ENCODE data around the gene ENDOD1.

Gene ENDOD1

DNA sequence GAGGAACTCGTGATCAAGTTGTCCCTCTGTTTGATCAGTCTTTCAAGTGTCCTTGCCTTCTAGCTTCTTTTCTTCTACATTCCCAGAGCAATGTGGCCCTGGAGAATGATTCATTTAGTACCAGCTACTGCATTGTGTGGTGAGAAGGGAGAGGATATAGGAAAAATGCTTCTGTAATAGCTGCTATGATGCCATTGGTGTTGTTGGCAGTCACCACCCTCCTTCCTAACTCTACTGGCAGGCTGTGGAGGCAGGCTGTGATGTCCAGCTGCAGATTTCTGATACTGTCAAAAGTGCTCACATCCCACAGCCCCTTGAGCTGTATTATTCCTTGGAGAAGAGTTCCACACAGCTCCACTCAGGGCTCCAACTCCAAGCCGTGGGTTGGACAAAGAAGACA is 52.8 kb downstream of the ENDOD1 start:
- FAIRE-seq (no peak), DNase-seq (ENCODE audit: low spot score) (no peak)

- no peak for FAIRE-seq
- no peak for DNase-seq (ENCODE audit: low spot score)
Measured at GRCh38 chr11:95143106-95143681, 53.5 kb downstream of the ENDOD1 start.

DNA sequence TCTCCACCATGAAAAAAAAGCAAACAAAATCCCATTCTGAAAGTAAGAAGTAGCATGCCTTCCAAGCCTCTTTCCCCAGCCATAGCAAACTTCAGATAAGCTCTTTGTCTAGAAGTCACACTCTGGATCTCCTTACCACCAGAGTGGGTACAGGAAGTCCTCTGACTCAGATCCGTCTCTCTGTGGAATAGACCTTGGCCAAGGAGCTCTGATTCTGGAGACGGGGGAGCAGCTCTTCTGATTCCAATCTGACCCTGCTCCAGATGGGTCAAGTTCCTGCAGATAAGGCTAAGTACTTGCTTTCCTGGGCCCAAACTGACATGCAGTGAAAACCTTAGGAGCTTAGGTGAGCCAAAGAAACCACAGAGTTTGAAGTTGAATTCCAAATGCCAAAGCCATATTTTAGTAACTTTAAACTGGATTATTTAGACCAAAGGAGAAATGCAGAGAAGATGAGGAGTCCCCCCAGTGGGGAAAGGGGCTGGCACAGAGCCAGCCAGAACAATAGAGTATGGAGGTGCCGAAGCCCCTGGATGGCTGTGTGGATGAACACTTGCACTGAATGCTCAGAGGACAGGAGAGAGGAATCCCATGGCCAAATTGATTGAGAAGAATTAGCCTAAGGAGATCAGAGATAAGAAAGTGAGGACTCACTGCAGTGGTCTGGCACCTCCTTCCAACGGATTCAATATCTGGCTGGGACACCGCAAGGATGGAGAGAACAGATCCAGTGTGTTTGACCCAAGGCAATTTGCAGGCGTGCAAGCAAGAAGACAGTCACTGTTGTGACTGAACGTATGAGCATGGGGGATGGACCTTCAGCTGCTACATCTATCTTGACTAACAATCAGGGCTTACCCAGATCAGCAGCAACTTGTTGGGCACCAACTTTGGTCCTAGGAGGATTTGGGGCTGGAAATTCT is 54.9 kb downstream of the ENDOD1 start:
- DNase-seq (ENCODE audit: low spot score) (no peak), FAIRE-seq (no peak)

GRCh38 chr11:95145430-95146060 is 55.9 kb downstream of the ENDOD1 start:
- FAIRE-seq = no peak
- no peak for DNase-seq (ENCODE audit: low spot score)

- DNase-seq (ENCODE audit: low spot score) = peak; percentile 71
- peak; percentile 58 for FAIRE-seq
Measured at GRCh38 chr11:95147364-95147905, 57.8 kb downstream of the ENDOD1 start.

DNA sequence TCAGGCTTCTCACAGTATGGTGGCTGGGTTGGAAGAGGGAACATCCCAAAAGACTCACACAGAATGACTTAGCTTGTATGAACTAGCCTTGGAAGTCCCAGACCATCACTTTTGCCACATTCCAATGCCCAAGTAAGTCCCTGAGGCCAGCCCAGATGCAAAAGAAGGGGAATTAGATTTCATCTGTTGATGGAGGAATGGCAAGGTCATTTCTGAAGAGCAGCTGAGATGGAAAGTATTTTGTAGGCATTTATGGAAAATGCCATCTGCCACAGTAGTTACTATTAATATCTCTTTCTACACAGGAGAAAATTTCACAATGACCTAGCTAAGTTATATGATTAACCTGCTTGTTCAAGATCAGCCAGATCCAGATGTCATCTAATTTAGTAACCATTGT is 58.8 kb downstream of the ENDOD1 start:
- DNase-seq (ENCODE audit: low spot score) (no peak), FAIRE-seq (no peak)

DNA sequence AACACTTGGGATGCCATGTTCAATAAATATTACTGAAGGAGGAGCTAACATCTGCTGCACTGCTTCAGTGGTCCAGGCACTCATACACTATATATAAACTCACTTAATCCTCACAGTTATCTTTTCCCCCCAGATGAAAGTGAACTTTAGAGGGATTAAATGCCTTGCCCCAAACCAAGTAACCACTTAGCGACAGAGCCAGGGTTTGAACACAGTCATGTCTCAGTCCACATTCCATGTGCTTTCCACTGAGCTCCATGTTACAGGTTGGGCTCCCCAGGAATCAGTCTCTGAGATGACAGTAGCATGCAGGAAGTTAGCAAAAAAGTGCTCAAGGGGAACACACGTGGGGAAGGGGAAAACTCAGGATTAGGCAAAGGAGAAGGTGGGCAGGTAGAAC is 59.3 kb downstream of the ENDOD1 start:
- no peak for FAIRE-seq

GRCh38 chr11:95149651-95150364 is 60.2 kb downstream of the ENDOD1 start:
- DNase-seq (ENCODE audit: low spot score) = no peak
- no peak for FAIRE-seq

More for the DNA sequence above, 59.3 kb downstream of the ENDOD1 start:
- no peak for DNase-seq (ENCODE audit: low spot score)

DNA sequence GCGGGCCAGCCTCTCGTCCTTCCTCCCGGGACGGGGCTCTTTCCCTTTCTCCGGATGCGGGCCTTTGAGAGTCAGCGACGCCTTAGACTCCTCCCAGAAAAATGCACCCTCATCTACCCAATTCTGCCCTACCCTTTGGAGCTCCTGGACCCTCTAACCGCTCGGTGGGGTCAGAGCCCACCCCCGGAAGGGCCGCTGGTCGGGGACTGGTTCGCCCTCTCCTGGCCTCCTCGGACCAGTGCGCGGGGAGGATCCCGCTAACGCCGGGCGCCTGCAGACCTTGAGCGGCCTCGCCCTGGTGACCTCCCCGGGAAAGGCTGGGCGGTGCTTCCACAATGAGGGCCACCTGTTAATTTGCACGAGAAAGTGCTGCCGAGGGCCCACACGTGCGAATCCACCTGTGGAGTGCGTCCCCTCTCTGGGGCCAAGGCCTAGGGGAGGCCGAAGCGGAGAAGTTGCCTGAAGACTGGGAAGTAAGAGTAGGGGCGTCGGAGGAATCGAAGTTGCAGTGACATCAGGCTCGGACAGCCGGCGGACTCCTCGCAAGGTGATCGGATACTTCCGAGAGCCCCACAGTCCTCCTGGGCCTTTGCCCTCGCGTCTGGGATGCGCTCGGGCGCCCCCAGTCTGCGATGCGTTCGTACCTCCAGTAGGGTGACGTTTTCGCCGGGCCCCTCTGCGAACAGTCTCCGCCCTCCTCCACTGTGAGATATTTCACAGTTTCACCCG is 61.5 kb downstream of the ENDOD1 start:
- peak; percentile 49 for DNase-seq (ENCODE audit: low spot score)
- no peak for FAIRE-seq

DNA sequence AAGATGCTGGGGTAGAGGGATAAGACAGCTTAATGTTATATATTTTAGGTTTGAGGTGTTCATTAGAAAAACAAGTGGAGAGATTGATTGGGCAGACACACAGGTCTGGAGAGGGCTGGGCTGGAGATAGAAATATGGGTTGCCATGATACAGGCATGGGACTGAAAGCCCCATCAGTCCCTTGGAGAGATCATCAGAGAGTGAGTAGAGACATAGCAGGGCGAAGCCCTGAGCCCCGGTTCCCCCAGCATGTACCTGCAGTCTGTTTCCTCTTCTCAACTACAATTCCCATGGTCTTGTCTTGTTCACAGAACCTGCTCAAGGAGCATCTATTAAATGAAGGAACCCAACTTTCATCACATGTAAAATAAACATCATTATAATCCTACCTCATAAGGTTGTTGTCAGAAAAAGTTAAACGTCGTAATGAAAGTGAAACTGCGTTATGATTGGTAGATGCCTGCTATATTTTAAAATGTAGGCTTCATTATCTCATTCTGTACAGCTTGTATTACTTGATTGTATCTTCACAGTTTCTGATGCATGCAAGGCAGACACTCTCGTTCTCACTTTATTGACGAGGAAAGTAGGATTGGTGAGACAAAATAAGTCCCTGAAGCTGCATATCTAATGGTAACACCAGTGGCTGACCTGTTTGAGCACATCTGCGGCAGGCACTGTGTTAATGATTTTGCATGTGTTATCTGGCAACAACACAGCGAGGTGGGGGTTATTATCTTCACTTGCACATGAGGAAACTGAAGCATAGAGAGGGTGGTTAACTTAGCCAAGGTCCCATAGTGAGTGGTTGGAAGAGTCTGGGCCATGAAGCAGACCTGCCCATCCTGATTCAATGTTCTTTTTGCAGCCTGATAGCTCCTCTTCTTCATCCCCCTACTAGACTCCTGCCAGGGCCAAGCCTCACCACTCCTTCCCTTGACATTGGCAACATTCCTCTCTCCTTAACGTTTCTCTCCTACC is 63.5 kb downstream of the ENDOD1 start:
- DNase-seq (ENCODE audit: low spot score) (no peak), FAIRE-seq (no peak)

GRCh38 chr11:95153857-95154246 is 64.2 kb downstream of the ENDOD1 start:
- DNase-seq (ENCODE audit: low spot score) (no peak), FAIRE-seq (no peak)

DNA sequence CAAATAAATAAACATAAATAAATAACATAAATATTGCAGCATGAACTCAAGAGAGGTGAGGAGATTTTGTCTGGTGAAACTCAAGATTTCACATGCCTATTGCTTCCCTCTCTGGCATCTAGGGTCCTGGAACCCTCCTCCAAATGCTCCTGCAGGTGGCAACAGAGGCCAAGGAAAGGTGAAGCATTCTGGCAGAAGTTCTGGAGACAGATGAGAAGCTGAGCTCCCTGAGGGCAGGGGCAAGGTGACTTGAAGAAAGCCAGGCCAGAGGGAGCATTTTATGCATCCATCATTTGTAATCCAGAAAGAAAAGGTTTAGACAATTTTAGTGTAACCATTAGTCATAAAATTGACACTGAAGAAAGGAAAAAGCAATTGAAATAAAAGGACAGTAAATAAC is 64.9 kb downstream of the ENDOD1 start:
- no peak for FAIRE-seq
- DNase-seq (ENCODE audit: low spot score) = no peak

DNA sequence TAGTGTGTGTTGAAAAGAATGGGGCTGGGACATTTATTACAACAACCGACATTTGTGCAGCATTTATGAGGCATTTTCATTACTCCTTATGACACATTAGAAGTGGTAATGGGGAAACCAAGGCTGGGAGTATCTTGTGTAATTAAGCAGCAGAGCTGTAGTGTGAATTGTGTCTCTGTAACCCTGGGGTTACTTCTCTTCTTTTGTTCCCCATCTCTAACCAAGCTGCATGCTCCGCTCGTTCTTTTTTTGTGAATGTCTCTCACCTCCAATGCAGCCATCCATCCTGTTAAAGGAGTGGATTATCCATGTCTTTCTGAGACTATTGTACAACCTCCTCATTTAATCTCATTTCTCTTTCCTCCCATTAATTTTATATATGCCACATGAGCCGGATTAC is 65.7 kb downstream of the ENDOD1 start:
- DNase-seq (ENCODE audit: low spot score) = no peak
- FAIRE-seq = no peak

DNA sequence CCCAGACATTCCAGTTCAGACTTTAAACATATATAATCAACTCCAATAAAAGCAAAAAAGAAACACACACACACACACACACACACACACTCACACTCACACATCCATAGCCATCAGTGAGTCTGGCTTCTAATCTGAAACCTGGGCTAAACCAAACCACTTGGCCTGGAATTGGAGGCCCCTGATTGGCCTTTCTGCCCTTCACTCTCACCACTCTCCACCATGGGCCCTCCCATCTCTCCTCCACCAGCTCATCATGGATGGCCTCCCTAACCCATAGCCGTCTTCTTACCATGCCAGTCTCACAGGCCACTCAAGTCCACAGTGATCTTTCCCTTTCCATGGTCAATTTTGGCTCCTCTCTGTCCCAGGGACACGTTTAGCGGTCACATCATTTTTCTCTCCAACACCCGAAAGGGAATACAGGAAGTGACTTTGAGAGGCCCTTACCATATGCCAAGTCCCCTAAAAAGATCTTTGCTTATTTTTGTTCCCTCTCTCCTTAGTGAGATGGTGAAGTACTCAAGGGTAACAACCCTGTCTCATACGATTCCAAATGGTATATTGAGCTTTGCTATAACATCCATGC is 66.6 kb downstream of the ENDOD1 start:
- FAIRE-seq (no peak), DNase-seq (ENCODE audit: low spot score) (no peak)

- DNase-seq (ENCODE audit: low spot score) = no peak
- FAIRE-seq = no peak
Measured at GRCh38 chr11:95156916-95157541, 67.4 kb downstream of the ENDOD1 start.

GRCh38 chr11:95157824-95158223 is 68.2 kb downstream of the ENDOD1 start:
- DNase-seq (ENCODE audit: low spot score) (no peak), FAIRE-seq (no peak)

DNA sequence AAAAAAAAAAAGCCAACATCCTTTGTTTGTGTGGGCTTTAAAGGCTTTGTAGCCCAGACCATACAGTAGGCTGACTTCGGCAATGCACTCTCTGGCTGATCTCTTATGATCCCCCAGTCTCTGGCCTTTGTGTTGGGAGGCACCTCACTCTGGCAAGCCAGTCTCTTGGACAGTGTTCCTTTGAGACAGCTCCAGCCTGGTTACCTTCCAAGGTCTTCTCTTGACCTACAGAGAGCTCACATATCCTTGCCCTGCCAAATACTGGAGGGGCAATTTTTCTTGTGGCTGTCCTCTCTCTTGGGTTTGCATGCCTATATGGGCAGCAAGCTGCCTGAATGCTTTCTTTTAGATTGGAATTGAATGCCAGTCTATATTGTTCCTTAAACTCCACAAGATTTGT is 71.6 kb downstream of the ENDOD1 start:
- FAIRE-seq = no peak
- no peak for DNase-seq (ENCODE audit: low spot score)

- DNase-seq (ENCODE audit: low spot score) (no peak), FAIRE-seq (no peak)
Measured at GRCh38 chr11:95163106-95163505, 73.5 kb downstream of the ENDOD1 start.

GRCh38 chr11:95165638-95166037 is 76.0 kb downstream of the ENDOD1 start:
- DNase-seq (ENCODE audit: low spot score) = no peak
- FAIRE-seq = peak; percentile 49

All from RCC 7860 (cell line).